ENCODE measurements around the gene SRGAP1.

Gene SRGAP1

DNA sequence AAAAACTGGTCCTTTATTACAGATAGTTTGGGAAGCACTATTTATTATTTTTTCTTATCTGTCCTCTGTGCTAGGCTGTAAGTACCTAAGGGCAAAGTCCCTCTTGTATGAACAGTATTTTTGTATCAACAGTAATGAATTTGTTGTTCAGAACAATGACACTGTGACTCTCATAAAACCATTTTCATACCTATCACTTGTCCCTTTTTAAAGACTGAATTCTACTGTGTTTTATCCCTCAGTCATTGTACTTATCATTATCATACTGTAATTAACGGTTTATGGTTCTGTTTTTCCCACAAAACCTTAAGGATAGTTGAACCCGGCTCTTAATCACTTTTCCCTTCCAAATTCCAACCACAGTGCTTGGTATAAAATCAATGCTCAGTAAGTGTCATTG is 69.4 kb downstream of the SRGAP1 start:
- in situ Hi-C loops (cut with HindIII; ENCODE audit: low sequenced_read_pairs): no loop called here
- no peak for DNase-seq (ENCODE audit: low read depth)
- no peak overlapping the region for H3K4me3 ChIP-seq (ENCODE audit: low read depth, low read length)
- TF ChIP-seq, protein P1, sequence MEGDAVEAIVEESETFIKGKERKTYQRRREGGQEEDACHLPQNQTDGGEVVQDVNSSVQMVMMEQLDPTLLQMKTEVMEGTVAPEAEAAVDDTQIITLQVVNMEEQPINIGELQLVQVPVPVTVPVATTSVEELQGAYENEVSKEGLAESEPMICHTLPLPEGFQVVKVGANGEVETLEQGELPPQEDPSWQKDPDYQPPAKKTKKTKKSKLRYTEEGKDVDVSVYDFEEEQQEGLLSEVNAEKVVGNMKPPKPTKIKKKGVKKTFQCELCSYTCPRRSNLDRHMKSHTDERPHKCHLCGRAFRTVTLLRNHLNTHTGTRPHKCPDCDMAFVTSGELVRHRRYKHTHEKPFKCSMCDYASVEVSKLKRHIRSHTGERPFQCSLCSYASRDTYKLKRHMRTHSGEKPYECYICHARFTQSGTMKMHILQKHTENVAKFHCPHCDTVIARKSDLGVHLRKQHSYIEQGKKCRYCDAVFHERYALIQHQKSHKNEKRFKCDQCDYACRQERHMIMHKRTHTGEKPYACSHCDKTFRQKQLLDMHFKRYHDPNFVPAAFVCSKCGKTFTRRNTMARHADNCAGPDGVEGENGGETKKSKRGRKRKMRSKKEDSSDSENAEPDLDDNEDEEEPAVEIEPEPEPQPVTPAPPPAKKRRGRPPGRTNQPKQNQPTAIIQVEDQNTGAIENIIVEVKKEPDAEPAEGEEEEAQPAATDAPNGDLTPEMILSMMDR (IDR thresholded peaks at IDR 0.05; ENCODE audit: low read depth, low read length, missing control alignments): no peak

DNA sequence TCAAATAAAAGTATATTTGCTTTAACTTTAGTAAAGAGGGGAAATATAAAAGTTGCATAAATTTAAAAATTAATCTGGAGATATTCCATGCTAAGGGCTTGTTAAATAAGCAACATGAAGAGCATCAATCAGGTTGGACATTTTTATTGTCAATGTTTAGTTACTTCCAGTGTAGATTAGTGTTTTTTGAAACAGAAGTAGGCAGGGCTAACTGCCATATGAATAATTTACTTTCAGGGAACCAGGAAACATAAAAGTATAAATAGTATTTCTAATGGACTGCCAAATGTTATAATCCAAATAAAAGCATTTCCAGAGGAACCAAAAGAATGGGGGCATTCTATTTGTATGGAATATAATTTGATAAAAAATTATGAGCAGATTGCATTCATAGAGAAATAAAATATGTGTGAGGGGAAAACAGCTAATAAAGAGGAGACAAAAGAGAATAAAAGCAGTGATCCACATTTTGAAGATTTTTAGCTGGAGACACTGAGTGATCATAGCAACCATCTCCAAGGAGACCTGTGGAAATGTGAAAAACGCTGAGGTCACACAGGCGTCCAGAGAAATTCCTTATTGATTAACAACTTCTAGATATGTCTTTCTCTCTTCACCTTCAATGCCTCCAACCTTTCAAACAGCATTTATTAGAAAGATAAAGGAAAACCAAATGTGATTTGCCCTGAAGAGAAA is 70.8 kb downstream of the SRGAP1 start:
- TF ChIP-seq, protein P1 (IDR thresholded peaks at IDR 0.05; ENCODE audit: low read depth, low read length, missing control alignments): no peak
- no peak overlapping the region for H3K4me3 ChIP-seq (ENCODE audit: low read depth, low read length)
- in situ Hi-C loops (cut with HindIII; ENCODE audit: low sequenced_read_pairs): no loop called here
- DNase-seq (ENCODE audit: low read depth): no peak

DNA sequence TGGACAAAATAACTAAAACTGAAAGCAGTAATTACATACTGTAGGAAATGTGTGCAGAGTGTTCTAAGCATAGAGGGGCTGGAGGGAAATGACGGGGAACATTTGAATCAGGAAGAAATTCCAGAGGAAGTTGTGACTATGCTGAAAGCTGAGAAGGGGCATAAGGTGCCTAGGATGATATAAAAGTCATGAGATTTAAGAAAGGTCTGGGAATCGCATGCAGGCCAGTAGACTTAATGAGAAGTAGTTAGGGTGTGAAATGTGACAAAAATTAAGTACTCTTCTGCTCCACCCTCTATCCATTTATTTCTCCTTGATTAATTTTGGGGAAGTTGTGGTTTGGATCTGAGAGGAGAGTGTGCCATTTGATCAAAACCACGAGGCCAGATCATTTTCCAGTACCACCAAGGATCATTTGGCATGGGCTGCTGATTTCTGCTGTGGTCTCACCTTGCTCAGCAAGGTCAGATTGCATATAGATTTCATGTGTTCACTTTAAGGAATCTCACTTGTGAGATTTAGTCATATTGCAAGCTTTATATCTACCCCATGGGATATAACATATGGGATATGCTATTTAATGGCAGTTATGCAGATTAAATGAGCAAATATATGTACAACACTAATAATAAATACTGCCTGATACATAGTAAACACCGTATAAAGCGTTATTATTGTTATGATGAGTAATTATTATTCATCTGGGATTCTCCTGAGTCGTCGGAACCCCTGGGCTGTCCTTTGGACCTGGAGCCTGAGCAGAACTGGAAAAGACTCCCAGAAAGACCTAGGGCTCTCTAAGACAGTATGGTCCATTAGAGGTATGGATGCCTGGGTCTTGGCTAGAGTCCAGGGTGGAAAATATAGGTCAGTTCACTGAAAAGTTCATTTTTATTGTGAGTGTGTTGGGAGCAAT is 72.3 kb downstream of the SRGAP1 start:
- DNase-seq (ENCODE audit: low read depth): no peak
- H3K4me3 ChIP-seq (ENCODE audit: low read depth, low read length): no peak overlapping the region
- TF ChIP-seq, protein P1 (IDR thresholded peaks at IDR 0.05; ENCODE audit: low read depth, low read length, missing control alignments): no peak
- in situ Hi-C loops (cut with HindIII; ENCODE audit: low sequenced_read_pairs): no loop called here

DNA sequence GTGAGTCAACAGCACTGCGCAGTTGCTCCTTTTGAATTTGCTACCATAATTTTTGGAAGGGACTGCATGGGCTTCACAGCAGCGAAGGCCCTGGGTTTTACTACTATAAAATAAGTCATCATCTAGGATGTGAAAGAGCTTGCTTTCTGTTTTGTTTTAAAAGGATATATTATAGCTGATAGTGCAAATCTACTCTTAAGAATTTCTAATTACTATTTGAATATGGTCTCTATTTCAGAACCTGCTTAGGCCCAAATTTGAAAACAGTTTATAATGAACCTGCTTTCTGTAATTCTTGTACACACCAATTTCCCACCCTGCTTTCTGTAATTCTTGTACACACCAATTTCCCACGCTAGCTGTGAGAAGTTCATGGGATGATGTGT is 73.0 kb downstream of the SRGAP1 start:
- DNase-seq (ENCODE audit: low read depth): no peak
- TF ChIP-seq, protein P1 (IDR thresholded peaks at IDR 0.05; ENCODE audit: low read depth, low read length, missing control alignments): no peak
- in situ Hi-C loops (cut with HindIII; ENCODE audit: low sequenced_read_pairs): no loop called here
- H3K4me3 ChIP-seq (ENCODE audit: low read depth, low read length): no peak overlapping the region

DNA sequence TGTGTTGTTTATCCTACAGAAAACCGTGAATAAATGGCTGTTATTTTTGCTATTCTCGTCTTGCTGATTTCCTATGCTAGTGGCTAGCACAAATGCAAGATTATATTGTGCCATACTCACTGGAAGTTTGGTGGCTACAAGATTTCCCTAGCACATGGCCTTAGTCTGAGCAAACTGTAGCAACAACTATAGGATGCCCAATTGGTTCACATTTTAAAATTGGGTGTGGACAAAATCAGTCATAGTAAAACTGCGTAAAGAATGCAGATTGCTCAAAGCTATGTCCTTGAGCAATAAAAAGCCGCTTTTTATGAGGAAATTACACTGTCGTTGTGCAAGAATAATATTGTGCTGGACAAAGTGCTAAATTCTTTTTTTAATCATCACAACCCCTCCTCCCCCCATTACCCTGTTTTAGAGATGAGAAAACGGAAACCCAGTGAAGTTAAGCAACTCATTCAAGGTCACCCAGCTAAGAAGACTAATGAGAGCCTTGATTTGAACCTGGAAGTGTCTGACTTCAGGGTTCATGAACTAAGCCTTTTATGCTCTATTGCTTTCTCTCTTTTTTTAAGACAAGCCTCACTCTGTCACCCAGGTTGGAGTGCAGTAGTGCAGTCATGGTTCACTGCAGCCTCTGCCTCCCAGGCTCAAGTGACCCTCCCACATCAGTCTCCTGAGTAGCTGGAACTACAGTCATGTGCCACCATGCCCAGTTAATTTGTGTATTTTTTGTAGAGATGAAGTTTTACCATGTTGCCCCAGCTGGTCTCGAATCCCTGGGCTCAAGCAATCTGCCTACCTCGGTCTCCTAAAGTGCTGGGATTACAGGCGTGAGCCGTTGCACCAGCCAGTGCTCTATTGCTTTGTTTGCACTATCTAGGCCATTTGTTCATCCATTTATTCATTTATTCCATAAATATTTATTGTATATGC is 73.6 kb downstream of the SRGAP1 start:
- in situ Hi-C loops (cut with HindIII; ENCODE audit: low sequenced_read_pairs): no loop called here
- peak; percentile 46 for DNase-seq (ENCODE audit: low read depth)
- TF ChIP-seq, protein P1 (IDR thresholded peaks at IDR 0.05; ENCODE audit: low read depth, low read length, missing control alignments): no peak
- H3K4me3 ChIP-seq (ENCODE audit: low read depth, low read length): no peak overlapping the region

DNA sequence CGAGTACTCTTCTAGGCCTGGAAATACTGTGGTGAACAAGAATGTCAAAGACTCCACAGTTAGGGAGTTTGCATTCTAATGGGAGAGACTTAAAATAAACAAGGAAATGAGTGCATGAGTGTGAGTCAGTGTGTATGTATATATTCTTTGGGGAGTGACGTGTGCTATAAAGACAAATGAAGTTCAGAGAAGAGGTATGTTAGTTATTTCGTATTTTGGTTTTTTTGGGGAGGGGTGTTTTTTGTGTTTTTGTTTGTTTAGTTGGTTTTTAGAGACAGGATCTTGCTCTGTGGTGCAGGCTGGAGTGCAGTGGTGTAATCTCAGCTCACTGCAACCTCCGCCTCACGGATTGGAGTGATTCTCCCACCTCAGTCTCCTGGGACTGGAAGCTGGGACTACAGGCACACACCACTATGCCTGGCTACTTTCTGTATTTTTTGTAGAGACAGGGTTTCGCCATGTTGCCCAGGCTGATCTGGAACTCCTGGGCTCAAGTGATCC is 74.3 kb downstream of the SRGAP1 start:
- no peak overlapping the region for H3K4me3 ChIP-seq (ENCODE audit: low read depth, low read length)
- DNase-seq (ENCODE audit: low read depth): no peak
- in situ Hi-C loops (cut with HindIII; ENCODE audit: low sequenced_read_pairs): no loop called here
- TF ChIP-seq, protein P1 (IDR thresholded peaks at IDR 0.05; ENCODE audit: low read depth, low read length, missing control alignments): no peak

Data from astrocyte of the cerebellum (primary cell).